GM18502 (cell line): Measurements from ENCODE around the gene SLC4A9.
"Not testable (repeated sequence)": the region's sequence is repeated elsewhere in the genome, so short reads cannot be mapped to it uniquely, and the experiment has no call there.

Source experiments
- ATAC-seq: cut with Tn5 transposase; IDR thresholded peaks from one replicate; pipeline ENCODE4 v1.9.1; 2021; ENCODE audit warnings: mild to moderate bottlenecking; ENCODE audit not compliant: unreplicated experiment, poor library complexity

Gene SLC4A9

DNA sequence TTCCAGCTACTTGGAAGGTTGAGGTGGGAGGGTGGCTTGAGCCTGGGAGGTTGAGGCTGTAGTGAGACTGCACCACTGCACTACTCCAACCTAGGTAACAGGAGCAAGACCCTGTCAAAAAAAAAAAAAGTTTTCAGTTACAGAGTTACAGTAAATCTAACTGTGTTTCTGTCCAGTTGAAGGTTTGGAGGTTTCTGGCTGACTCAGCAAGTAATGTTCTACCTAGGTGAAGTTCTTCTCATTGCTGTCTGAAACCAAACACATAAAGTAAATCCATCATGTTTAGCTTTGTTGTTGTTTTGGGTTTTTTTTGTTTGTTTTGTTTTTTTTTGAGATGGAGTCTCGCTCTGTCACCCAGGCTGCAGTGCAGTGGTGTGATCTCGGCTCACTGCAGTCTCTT, 33.7 kb downstream of the SLC4A9 start:
- ATAC-seq = no peak

GRCh38 chr5:140398379-140398811, 38.4 kb downstream of the SLC4A9 start:
- no peak for ATAC-seq

GRCh38 chr5:140399979-140400729, 40.2 kb downstream of the SLC4A9 start:
- peak; percentile 3 for ATAC-seq

DNA sequence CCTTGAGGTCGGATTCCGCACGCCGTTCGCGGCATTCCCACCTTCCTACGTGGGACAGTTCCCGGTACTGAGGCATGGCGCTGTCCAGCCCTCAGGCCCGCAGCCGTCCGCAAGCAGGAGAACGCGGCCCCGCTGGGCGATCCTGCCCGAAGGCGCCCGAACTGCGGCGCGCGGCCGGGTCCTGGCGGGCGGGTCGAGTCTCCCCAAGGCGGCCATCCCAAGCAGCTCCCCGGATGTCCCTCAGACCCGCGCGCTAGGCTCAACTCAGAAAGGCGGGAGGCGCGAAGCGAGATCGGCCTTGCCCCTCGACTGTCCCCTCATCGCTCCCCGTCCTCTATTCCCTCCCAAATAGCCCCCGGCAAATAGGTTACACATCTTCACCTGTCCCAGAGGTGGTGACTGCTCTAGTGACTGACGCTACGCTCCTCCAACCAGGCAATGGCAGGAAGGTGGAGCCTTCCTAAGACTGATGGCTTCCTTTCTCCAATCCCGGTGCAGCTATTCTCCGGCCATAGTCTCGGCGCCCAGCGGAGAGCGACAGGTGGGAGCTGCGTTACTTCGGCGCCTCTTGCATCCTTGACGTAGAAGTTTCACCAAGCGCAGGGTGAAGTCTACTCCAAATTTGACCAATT, 40.9 kb downstream of the SLC4A9 start:
- peak; percentile 70 for ATAC-seq

GRCh38 chr5:140401362-140402257, 41.6 kb downstream of the SLC4A9 start, which contains the start of gene ANKHD1:
TSS of gene ANKHD1 (plus strand) at chr5:140401833. CDS start at chr5:140401968, 135 bp downstream.
- peak; percentile 84 for ATAC-seq

DNA sequence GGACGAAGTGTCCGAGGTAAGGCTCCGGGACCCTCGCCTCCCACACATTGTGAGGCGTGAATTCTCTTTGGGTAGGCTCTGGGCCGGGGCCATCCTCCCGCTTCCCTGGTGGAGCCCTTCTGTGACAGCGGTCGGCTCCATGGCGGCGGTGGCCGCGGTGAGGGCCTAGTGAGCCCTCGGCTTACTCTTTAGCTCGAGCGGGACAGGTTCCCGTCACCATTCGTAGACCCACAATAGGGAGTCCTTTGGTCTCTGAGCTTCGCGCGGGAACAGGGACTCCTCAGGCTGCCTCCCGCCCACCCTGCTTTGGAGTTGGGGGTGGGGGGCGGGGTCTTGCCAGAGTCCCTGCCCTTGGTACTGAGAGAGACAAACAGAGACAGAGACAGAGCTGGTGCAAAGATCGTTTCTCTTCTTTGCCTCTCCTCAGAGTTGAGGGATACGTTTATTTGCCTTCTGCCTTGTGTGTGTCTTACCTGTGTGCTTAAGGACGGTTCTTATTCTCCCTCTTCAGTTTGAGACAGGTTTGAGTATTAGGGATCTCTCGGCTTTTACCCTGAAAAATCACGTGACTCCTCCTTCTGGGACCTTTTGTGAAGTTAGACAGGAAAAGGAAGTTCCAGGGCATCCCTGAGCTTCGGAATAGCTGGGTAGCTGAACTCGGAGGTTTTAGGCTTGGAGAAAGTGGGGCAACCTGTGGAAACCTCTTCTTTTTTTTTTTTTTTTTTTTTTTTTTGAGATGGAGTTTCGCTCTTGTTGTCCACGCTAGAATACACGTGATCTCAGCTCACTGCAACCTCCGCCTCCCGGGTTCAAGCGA, 42.5 kb downstream of the SLC4A9 start:
- ATAC-seq = no peak

- no peak for ATAC-seq
These were observed 43.6 kb downstream of the SLC4A9 start for GRCh38 chr5:140403613-140404012.

GRCh38 chr5:140408750-140409241, 48.8 kb downstream of the SLC4A9 start:
- ATAC-seq = no peak

GRCh38 chr5:140413230-140413629, 53.2 kb downstream of the SLC4A9 start:
- ATAC-seq = no peak

DNA sequence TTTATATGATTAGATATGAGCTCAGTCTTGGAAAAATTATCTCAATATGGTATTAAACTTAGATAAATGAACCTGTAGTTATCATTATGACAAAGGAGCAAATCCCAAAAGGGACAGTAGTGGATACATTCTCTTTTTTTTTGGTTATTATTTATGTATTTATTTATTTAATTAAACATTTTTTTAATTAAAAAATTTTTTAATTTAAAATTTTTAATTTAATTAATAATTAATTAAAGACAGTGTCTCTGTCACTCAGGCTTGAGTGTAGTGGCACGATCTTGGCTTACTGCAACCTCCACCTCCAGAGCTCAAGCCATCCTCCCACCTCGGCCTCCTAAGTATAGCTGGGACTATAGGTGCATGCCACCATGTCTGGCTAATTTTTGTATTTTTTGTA, 57.2 kb downstream of the SLC4A9 start:
- no peak for ATAC-seq

DNA sequence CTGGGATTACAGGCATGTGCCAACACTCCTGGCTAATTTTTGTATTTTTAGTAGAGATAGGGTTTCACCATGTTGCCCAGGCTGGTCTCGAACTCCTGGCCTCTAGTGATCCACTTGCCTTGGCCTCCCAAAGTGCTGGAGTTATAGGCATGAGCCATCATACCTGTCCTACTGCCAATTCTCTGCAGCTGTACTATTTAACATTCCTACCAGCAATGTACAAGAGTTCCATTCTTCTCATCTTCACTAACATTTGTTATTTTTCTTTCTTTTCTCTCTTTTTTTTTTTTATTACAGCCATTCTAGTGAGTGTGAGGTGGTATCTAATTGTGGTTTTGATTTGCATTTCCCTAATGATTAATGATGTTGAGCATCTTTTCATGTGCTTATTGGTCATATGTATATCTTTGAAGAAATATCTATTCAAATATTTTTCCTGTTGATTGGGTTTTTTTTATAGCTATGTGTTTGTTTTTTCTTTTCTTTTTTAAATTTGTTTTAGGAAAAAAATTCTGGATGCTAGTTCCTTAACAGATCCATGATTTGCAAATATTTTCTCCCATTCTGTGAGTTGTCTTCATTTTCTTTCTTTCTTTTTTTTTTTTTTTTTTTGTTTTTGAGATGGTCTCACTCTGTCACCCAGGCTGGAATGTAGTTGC, 59.0 kb downstream of the SLC4A9 start:
- no peak for ATAC-seq

DNA sequence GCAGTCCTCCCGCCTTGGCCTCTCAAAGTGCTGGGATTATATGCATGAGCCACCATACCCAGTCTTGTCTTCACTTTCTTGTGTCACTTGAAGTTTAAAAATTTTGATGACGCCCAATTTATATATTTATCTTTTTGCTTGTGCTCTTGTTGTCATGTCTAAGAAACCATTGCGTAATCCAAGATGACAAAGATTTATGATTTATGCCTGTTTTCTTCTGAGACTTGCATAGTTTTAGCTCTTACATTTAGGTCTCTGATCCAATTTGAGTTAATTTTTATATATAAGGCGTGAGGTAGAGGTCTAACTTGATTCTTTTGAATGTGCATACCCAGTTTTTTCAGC, 60.2 kb downstream of the SLC4A9 start:
- no peak for ATAC-seq

GRCh38 chr5:140420665-140421361, 60.8 kb downstream of the SLC4A9 start:
- ATAC-seq = no peak

DNA sequence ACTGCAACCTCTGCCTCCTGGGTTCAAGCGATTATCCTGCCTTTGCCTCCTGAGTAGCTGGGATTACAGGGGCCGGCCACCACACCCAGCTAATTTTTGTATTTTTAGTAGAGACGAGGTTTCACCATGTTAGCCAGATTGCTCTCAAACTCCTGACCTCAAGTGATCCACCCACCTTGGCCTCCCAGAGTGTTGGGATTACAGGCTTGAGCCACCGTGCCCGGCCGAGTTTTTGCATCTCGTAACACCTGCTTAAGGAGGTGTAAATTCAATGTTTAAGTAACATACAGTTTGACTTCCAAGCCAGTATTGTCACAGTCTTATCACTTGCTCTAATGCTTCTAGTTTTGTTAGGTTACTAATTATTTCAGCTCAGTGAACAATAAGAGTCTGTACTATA, 61.4 kb downstream of the SLC4A9 start:
- ATAC-seq = not testable (repeated sequence)

- ATAC-seq = no peak
These were observed 63.6 kb downstream of the SLC4A9 start for GRCh38 chr5:140423609-140424008.

- no peak for ATAC-seq
These were observed 64.1 kb downstream of the SLC4A9 start for GRCh38 chr5:140424135-140424534.
